Astrocyte (in vitro differentiated cells and primary cell): ENCODE results near the gene MAN1A1. TPM values are rescaled to one million over a fixed set of nuclear protein-coding genes. Genes with fewer than 3 reads are reported as not detected.
"Not testable (repeated sequence)": the region's sequence is repeated elsewhere in the genome, so short reads cannot be mapped to it uniquely, and the experiment has no call there.

Source experiments
- DNase-seq: peaks from one replicate; pipeline ENCODE4 v3.0.0-alpha.2; 2010; ENCODE audit warnings: low read depth
- FAIRE-seq: peaks from 2 replicates; lab custom pipeline; 2011; peaks lifted over from hg19 to GRCh38; lab: Jason Lieb, UNC
- H2AFZ ChIP-seq: 2 replicates; pipeline ENCODE4 v1.6.0; 2012; ENCODE audit warnings: low read depth, low read length, inconsistent platforms
- H3K27ac ChIP-seq: 2 replicates; pipeline ENCODE4 v1.5.1; 2011; ENCODE audit warnings: low read depth, low read length, inconsistent platforms
- H3K27me3 ChIP-seq: 2 replicates; pipeline ENCODE4 v1.6.0; 2011; ENCODE audit warnings: low read length, inconsistent platforms; ENCODE audit not compliant: insufficient read depth
- H3K36me3 ChIP-seq: 2 replicates; pipeline ENCODE4 v1.5.1; 2011; ENCODE audit warnings: low read length, inconsistent platforms; ENCODE audit not compliant: insufficient read depth
- H3K4me1 ChIP-seq: 2 replicates; pipeline ENCODE4 v1.5.1; 2011; ENCODE audit warnings: low read length, inconsistent platforms; ENCODE audit not compliant: insufficient read depth
- H3K4me2 ChIP-seq: 2 replicates; pipeline ENCODE4 v1.6.0; 2012; ENCODE audit warnings: low read length, inconsistent platforms
- H3K4me3 ChIP-seq: 2 replicates; pipeline ENCODE4 v1.5.1; 2011; ENCODE audit warnings: low read depth, mild to moderate bottlenecking, low read length, inconsistent platforms; ENCODE audit not compliant: insufficient read depth
- H3K79me2 ChIP-seq: 2 replicates; pipeline ENCODE4 v1.6.0; 2012; ENCODE audit warnings: mild to moderate bottlenecking, low read length, inconsistent platforms; ENCODE audit not compliant: insufficient read depth
- H3K9ac ChIP-seq: 2 replicates; pipeline ENCODE4 v1.6.0; 2012; ENCODE audit warnings: mild to moderate bottlenecking, low read length, inconsistent platforms
- H3K9me3 ChIP-seq: 2 replicates; pipeline ENCODE4 v1.5.1; 2012; ENCODE audit warnings: low read depth, mild to moderate bottlenecking, low read length, inconsistent platforms; ENCODE audit not compliant: insufficient read depth
- H4K20me1 ChIP-seq: 2 replicates; pipeline ENCODE4 v1.6.0; 2012; ENCODE audit warnings: low read length, inconsistent platforms; ENCODE audit not compliant: insufficient read depth
- H3K27ac Mint-ChIP-seq: one replicate; pipeline ENCODE4 v1.8.0; 2021; ENCODE audit warnings: mild to moderate bottlenecking, mixed read lengths; ENCODE audit not compliant: unreplicated experiment
- H3K27me3 Mint-ChIP-seq: one replicate; pipeline ENCODE4 v1.8.0; 2021; ENCODE audit warnings: low read depth, mixed read lengths; ENCODE audit not compliant: unreplicated experiment
- H3K36me3 Mint-ChIP-seq: one replicate; pipeline ENCODE4 v1.8.0; 2021; ENCODE audit warnings: low read depth, mixed read lengths; ENCODE audit not compliant: unreplicated experiment
- H3K4me1 Mint-ChIP-seq: one replicate; pipeline ENCODE4 v1.8.0; 2021; ENCODE audit warnings: low read depth, mixed read lengths; ENCODE audit not compliant: unreplicated experiment
- H3K4me3 Mint-ChIP-seq: one replicate; pipeline ENCODE4 v1.8.0; 2021; ENCODE audit warnings: mild to moderate bottlenecking, moderate library complexity, mixed read lengths; ENCODE audit not compliant: unreplicated experiment
- H3K9me3 Mint-ChIP-seq: one replicate; pipeline ENCODE4 v1.8.0; 2021; ENCODE audit warnings: mild to moderate bottlenecking, mixed read lengths; ENCODE audit not compliant: unreplicated experiment
- EZH2 ChIP-seq: IDR thresholded peaks from 2 replicates; pipeline ENCODE4 v1.6.1; 2012; ENCODE audit warnings: mild to moderate bottlenecking, low read length, inconsistent platforms; ENCODE audit not compliant: insufficient read depth
- total RNA-seq: library from RNA; stranded (reverse); gene quantifications from 2 replicates; pipeline ENCODE4 v1.2.1, GENCODE V29; 2021
- TF ChIP-seq, protein P1 (sequence below): IDR thresholded peaks from 2 replicates; pipeline ENCODE4 v1.5.1; 2011; ENCODE audit warnings: low read depth, mild to moderate bottlenecking, inconsistent platforms, low read length, moderate library complexity; ENCODE audit not compliant: insufficient read depth

MAN1A1 gene
- total RNA-seq, 1 donor from 2014 or later = 11.7 TPM

DNA sequence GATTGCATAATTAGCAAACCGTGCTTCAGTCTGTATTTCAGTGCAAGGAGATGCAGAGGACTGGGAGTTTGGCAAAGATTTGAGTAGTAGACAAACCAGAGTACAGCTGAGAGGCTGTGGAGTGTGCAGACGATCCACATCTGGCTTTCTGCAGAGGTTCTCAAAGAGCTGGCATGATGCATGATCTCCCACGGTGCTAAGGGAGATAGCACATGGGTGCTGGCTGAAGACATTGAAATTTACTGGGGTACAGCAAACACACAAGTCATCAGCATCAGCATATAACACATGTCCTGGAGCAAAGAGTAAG, 192.1 kb downstream of the MAN1A1 start:
- H3K4me3 ChIP-seq = no peak overlapping the region
- no peaks in the 10 kb centered on the region for H3K27me3 ChIP-seq
- Mint-ChIP-seq H3K9me3 (peaks cover 9% of the 10 kb centered on the region), H3K27me3 (peaks cover 13% of the 10 kb centered on the region), H3K27ac (no peak overlapping the region), H3K4me3 (no peak overlapping the region), H3K4me1 (no peaks in the 10 kb centered on the region), H3K36me3 (peaks cover 2% of the 10 kb centered on the region)
- FAIRE-seq (no peak), DNase-seq (no peak)
- H3K4me2 ChIP-seq = no peak overlapping the region
- H4K20me1 ChIP-seq = no peaks in the 10 kb centered on the region
- no peaks in the 10 kb centered on the region for H3K79me2 ChIP-seq
- H3K9ac ChIP-seq = no peak overlapping the region
- TF ChIP-seq, protein P1, sequence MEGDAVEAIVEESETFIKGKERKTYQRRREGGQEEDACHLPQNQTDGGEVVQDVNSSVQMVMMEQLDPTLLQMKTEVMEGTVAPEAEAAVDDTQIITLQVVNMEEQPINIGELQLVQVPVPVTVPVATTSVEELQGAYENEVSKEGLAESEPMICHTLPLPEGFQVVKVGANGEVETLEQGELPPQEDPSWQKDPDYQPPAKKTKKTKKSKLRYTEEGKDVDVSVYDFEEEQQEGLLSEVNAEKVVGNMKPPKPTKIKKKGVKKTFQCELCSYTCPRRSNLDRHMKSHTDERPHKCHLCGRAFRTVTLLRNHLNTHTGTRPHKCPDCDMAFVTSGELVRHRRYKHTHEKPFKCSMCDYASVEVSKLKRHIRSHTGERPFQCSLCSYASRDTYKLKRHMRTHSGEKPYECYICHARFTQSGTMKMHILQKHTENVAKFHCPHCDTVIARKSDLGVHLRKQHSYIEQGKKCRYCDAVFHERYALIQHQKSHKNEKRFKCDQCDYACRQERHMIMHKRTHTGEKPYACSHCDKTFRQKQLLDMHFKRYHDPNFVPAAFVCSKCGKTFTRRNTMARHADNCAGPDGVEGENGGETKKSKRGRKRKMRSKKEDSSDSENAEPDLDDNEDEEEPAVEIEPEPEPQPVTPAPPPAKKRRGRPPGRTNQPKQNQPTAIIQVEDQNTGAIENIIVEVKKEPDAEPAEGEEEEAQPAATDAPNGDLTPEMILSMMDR = no peak
- TF ChIP-seq EZH2 = no peak
- no peak overlapping the region for H2AFZ ChIP-seq
- no peaks in the 10 kb centered on the region for H3K9me3 ChIP-seq
- H3K4me1 ChIP-seq = no peaks in the 10 kb centered on the region
- no peak overlapping the region for H3K27ac ChIP-seq
- no peaks in the 10 kb centered on the region for H3K36me3 ChIP-seq

GRCh38 chr6:119156757-119157505, 192.6 kb downstream of the MAN1A1 start:
- H3K36me3 Mint-ChIP-seq = peaks cover 2% of the 10 kb centered on the region

GRCh38 chr6:119156082-119156481, 193.5 kb downstream of the MAN1A1 start:
- not testable (repeated sequence) for H4K20me1 ChIP-seq, H3K79me2 ChIP-seq, FAIRE-seq, H3K27me3 ChIP-seq, H3K27ac ChIP-seq, H3K36me3 Mint-ChIP-seq, H3K9ac ChIP-seq, H3K4me1 Mint-ChIP-seq, H3K4me3 Mint-ChIP-seq, H3K27ac Mint-ChIP-seq, H3K9me3 ChIP-seq, DNase-seq, H3K4me1 ChIP-seq, H3K4me2 ChIP-seq, H3K36me3 ChIP-seq, H3K9me3 Mint-ChIP-seq, H3K4me3 ChIP-seq, H2AFZ ChIP-seq
- peaks cover 13% of the 10 kb centered on the region for H3K27me3 Mint-ChIP-seq

More at GRCh38 chr6:119156757-119157505, 192.6 kb downstream of the MAN1A1 start:
- H3K27me3 Mint-ChIP-seq = peaks cover 13% of the 10 kb centered on the region
- no peak overlapping the region for H3K4me3 Mint-ChIP-seq
- no peaks in the 10 kb centered on the region for H3K36me3 ChIP-seq
- TF ChIP-seq, protein P1 = no peak
- no peak for TF ChIP-seq EZH2
- H3K9me3 Mint-ChIP-seq = peaks cover 9% of the 10 kb centered on the region
- no peak overlapping the region for H3K4me3 ChIP-seq
- no peaks in the 10 kb centered on the region for H3K9me3 ChIP-seq
- no peaks in the 10 kb centered on the region for H3K4me1 Mint-ChIP-seq
- H3K4me1 ChIP-seq = no peaks in the 10 kb centered on the region
- H3K9ac ChIP-seq = no peak overlapping the region
- H4K20me1 ChIP-seq = no peaks in the 10 kb centered on the region
- no peak overlapping the region for H3K27ac ChIP-seq
- no peak for DNase-seq
- H3K4me2 ChIP-seq = no peak overlapping the region
- no peaks in the 10 kb centered on the region for H3K79me2 ChIP-seq
- H3K27me3 ChIP-seq = no peaks in the 10 kb centered on the region
- no peak overlapping the region for H2AFZ ChIP-seq
- no peak for FAIRE-seq
- no peak overlapping the region for H3K27ac Mint-ChIP-seq
